VCaP (cell line): ENCODE results near the gene GPR21.

Source experiments
- H3K27ac ChIP-seq: fragments of 450-650 bp; 2 replicates; pipeline ENCODE4 v1.5.1; 2017
- TF ChIP-seq, protein P1 (sequence below): fragments of 450-650 bp; conservative IDR thresholded peaks from 2 replicates; pipeline ENCODE4 v1.5.1; 2017; ENCODE audit warnings: mild to moderate bottlenecking, moderate library complexity

Gene GPR21

DNA sequence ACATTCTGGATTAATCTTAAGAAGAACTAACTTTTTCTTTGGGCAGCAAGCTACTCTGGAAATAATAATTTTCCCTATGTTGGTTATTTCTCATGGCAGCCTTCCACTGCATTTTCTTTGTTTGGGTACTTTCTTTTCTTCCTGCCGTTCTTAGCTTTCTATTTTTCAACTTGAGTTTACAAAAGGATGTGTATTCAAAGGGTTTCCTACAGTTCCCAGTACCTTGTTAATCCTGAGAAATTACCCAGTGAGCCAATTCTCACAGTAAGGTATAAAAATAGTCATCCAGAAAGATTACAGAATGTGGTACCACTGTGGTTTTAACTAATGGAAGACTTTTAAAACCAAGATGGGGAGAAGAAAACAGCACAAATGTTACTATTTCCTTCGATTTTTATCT, 20.2 kb downstream of the GPR21 start:
- TF ChIP-seq, protein P1, sequence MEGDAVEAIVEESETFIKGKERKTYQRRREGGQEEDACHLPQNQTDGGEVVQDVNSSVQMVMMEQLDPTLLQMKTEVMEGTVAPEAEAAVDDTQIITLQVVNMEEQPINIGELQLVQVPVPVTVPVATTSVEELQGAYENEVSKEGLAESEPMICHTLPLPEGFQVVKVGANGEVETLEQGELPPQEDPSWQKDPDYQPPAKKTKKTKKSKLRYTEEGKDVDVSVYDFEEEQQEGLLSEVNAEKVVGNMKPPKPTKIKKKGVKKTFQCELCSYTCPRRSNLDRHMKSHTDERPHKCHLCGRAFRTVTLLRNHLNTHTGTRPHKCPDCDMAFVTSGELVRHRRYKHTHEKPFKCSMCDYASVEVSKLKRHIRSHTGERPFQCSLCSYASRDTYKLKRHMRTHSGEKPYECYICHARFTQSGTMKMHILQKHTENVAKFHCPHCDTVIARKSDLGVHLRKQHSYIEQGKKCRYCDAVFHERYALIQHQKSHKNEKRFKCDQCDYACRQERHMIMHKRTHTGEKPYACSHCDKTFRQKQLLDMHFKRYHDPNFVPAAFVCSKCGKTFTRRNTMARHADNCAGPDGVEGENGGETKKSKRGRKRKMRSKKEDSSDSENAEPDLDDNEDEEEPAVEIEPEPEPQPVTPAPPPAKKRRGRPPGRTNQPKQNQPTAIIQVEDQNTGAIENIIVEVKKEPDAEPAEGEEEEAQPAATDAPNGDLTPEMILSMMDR = no peak
- H3K27ac ChIP-seq = peak overlapping the region; percentile 8

GRCh38 chr9:123058834-123059233, 25.4 kb downstream of the GPR21 start:
- TF ChIP-seq, protein P1 = no peak

DNA sequence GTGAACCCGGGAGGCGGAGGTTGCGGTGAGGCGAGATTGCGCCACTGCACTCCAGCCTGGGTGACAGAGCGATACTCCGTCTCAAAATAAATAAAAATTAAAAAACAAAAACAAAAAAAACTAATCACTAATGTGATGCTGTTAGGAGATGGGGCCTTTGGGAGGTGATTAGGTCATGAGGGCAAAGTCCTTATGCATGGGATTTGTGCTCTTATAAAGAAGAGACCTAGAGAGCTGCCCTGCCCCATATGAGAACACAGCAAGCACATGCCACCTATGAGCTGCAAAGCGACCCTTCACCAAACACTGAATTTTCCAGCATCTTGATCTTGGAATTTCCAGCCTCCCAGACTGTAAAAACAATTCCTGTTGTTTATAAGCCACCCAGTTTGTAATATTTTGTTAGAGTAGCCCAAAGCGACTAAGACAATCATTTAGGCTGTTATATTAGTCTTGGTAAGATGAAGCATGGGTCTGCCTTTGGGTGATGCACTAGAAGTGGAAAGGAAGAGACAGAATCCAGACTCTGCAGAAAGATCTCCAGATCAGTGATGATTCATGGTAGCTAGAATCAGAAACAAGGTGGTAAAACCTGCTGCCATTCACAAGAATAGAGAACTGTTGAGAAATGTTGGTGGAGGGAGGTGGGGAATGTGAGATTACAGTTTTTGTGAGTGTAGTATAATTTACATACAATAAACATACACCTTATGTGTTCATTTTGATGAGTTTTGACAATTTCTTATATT, 26.2 kb downstream of the GPR21 start:
- H3K27ac ChIP-seq = no peak overlapping the region
- TF ChIP-seq, protein P1 = no peak

More at GRCh38 chr9:123058834-123059233, 25.4 kb downstream of the GPR21 start:
- H3K27ac ChIP-seq = no peak overlapping the region

GRCh38 chr9:123061216-123061615, 27.7 kb downstream of the GPR21 start:
- no peak overlapping the region for H3K27ac ChIP-seq
- TF ChIP-seq, protein P1 = no peak

DNA sequence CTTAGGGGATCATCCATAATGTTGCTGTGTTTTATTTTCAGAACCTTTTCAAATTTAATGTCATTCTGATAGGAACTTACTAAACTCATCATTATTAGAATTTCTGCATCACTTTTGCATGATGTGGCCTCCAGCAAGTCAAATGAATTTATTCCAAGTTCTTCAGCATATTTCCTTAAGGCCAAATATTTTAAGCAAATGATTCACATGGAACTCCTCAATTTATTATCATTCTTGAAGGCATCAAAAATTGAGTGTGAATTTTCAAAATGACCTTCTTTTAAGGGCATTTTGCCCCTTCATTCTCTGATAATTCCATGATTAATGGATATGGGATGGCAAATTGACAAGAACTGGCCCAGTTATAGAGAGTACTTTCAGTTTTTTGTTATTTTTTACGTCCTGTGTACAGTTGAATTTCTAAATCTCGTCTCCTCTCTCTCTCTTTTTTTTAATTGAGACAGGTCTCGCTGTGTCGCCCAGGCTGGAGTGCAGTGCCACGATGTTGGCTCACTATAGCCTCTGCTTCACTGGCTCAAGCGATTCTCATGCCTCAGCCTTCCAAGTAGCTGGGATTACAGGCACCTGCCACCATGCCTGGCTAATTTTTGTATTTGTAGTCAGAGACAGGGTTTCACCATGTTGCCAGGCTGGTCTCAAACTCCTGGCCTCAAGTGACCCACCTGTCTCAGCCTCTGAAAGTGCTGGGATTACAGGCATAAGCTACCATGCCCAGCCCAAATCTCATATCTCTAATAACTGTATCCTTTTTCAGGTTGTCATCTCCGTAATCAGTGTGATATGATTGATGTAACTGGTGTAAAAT, 29.1 kb downstream of the GPR21 start:
- no peak overlapping the region for H3K27ac ChIP-seq
- TF ChIP-seq, protein P1 = no peak

GRCh38 chr9:123063177-123063598, 29.7 kb downstream of the GPR21 start:
- no peak overlapping the region for H3K27ac ChIP-seq
- TF ChIP-seq, protein P1 = no peak

DNA sequence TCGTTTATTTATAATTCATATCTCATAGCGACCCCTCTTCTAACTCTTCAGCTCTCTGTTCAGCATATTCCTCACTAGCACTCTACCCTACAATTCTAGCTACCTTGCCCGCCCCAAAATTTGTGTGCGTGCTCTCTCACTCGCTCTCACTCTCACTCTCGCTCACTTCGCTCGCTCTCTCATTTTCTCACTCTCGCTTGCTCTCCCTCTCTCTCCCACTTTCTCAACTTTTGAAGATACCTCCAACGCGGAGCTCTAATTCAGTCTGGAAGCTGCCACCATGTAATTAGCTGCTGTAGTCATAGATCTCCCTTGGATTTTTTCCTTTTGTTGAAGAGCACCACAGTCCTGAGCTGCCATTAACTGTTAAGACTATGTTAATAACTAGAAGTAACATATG, 30.4 kb downstream of the GPR21 start:
- no peak overlapping the region for H3K27ac ChIP-seq
- TF ChIP-seq, protein P1 = no peak
